GM23338 (cell line): ENCODE measurements around the gene OR1M1. TPM values are rescaled to one million over a fixed set of nuclear protein-coding genes. Genes with fewer than 3 reads are reported as not detected.

Experiments used
- ATAC-seq: fragments of 200-7000 bp; cut with Tn5 transposase; 3 replicates; pipeline ENCODE4 v1.9.1; 2020
- DNase-seq: peaks from one replicate; pipeline ENCODE4 v3.0.0-alpha.2; 2015; ENCODE audit warnings: low spot score
- H2AFZ ChIP-seq: fragments of 200-600 bp; sonication (generic); 2 replicates; pipeline ENCODE4 v1.8.0; 2016; ENCODE audit warnings: antibody characterized with exemption, mild to moderate bottlenecking, moderate library complexity
- H3F3A ChIP-seq: fragments of 200-600 bp; sonication (generic); replicated peaks from 2 replicates; pipeline ENCODE4 v1.8.0; 2017; ENCODE audit warnings: antibody characterized with exemption, mixed run types, low read depth
- H3K27ac ChIP-seq: fragments of 200-600 bp; sonication (generic); 2 replicates; pipeline ENCODE4 v1.6.1; 2016; ENCODE audit warnings: low read depth
- H3K27me3 ChIP-seq: fragments of 200-600 bp; sonication (generic); 2 replicates; pipeline ENCODE4 v1.8.0; 2016; ENCODE audit warnings: mild to moderate bottlenecking, mixed run types, moderate library complexity; ENCODE audit not compliant: insufficient read depth
- H3K36me3 ChIP-seq: fragments of 200-600 bp; sonication (generic); 2 replicates; pipeline ENCODE4 v1.8.0; 2016; ENCODE audit warnings: mild to moderate bottlenecking; ENCODE audit not compliant: insufficient read depth
- H3K4me1 ChIP-seq: fragments of 200-600 bp; sonication (generic); 2 replicates; pipeline ENCODE4 v1.8.0; 2016; ENCODE audit warnings: mild to moderate bottlenecking, moderate library complexity; ENCODE audit not compliant: insufficient read depth
- H3K4me2 ChIP-seq: fragments of 200-600 bp; sonication (generic); 2 replicates; pipeline ENCODE4 v1.7.1; 2017; ENCODE audit warnings: mixed run types
- H3K4me3 ChIP-seq: fragments of 200-600 bp; sonication (generic); 2 replicates; pipeline ENCODE4 v1.6.1; 2016; ENCODE audit warnings: mixed run types
- H3K79me2 ChIP-seq: fragments of 200-600 bp; sonication (generic); replicated peaks from 2 replicates; pipeline ENCODE4 v1.8.0; 2017; ENCODE audit warnings: mild to moderate bottlenecking; ENCODE audit not compliant: insufficient read depth
- H3K9me2 ChIP-seq: fragments of 200-600 bp; sonication (generic); 2 replicates; pipeline ENCODE4 v1.8.0; 2017; ENCODE audit not compliant: insufficient read depth
- H4K20me1 ChIP-seq: fragments of 200-600 bp; sonication (generic); replicated peaks from 2 replicates; pipeline ENCODE4 v1.8.0; 2017; ENCODE audit warnings: mild to moderate bottlenecking; ENCODE audit not compliant: insufficient read depth
- H3K27ac Mint-ChIP-seq: 2 replicates; pipeline ENCODE4 v1.8.0; 2020; ENCODE audit warnings: inconsistent platforms, mild to moderate bottlenecking, moderate library complexity, mixed read lengths
- H3K27me3 Mint-ChIP-seq: 3 replicates; pipeline ENCODE4 v1.8.0; 2022; ENCODE audit warnings: low read depth, mild to moderate bottlenecking, moderate library complexity, mixed read lengths, inconsistent platforms; ENCODE audit not compliant: insufficient read depth, poor library complexity
- H3K36me3 Mint-ChIP-seq: 3 replicates; pipeline ENCODE4 v1.8.0; 2021; ENCODE audit warnings: low read depth, mild to moderate bottlenecking, inconsistent platforms, moderate library complexity, mixed read lengths
- H3K4me1 Mint-ChIP-seq: 3 replicates; pipeline ENCODE4 v1.8.0; 2020; ENCODE audit warnings: mild to moderate bottlenecking, inconsistent platforms, mixed read lengths
- H3K4me3 Mint-ChIP-seq: 3 replicates; pipeline ENCODE4 v1.8.0; 2021; ENCODE audit warnings: moderate library complexity, mild to moderate bottlenecking, inconsistent platforms, mixed read lengths
- H3K9me3 Mint-ChIP-seq: 3 replicates; pipeline ENCODE4 v1.8.0; 2020; ENCODE audit warnings: moderate library complexity, mild to moderate bottlenecking, inconsistent platforms, mixed read lengths
- EZH2 ChIP-seq: fragments of 200-600 bp; sonication (generic); IDR thresholded peaks from one replicate; pipeline ENCODE4 v1.8.0; 2017; ENCODE audit warnings: antibody characterized with exemption, mild to moderate bottlenecking, low read depth; ENCODE audit not compliant: unreplicated experiment
- EZH2phosphoT487 ChIP-seq: fragments of 200-600 bp; sonication (generic); IDR thresholded peaks from one replicate; pipeline ENCODE4 v1.8.1; 2018; ENCODE audit warnings: antibody characterized with exemption; ENCODE audit not compliant: unreplicated experiment
- JUNB ChIP-seq: IDR thresholded peaks from one replicate; pipeline ENCODE4 v1.6.1; 2016; ENCODE audit warnings: antibody characterized with exemption; ENCODE audit not compliant: unreplicated experiment
- POLR2AphosphoS5 ChIP-seq: IDR thresholded peaks from 2 replicates; pipeline ENCODE4 v1.6.1; 2016; ENCODE audit warnings: antibody characterized with exemption, low read depth
- STAT1 ChIP-seq: IDR thresholded peaks from one replicate; pipeline ENCODE4 v1.6.1; 2016; ENCODE audit warnings: antibody characterized with exemption; ENCODE audit not compliant: unreplicated experiment
- ZNF114 ChIP-seq: fragments of 250-450 bp; sonication (Bioruptor Pico); IDR thresholded peaks from 2 replicates; pipeline ENCODE4 v1.5.0; 2020; ENCODE audit warnings: mild to moderate bottlenecking, moderate library complexity
- ZNF331 ChIP-seq: fragments of 250-450 bp; sonication (Bioruptor Pico); IDR thresholded peaks from 2 replicates; pipeline ENCODE4 v1.5.0; 2020; ENCODE audit warnings: low read depth, mild to moderate bottlenecking, moderate library complexity
- polyA plus RNA-seq: library from polyadenylated mRNA; unstranded; fragments of >200 nt; fragmentation: Nextera tagmentation; extraction: Ambion mirVana; gene quantifications from 2 replicates; pipeline ENCODE4 v1.2.1, GENCODE V29; 2016
- total RNA-seq: library from RNA; depleted of rRNA; stranded (reverse); fragments of >200 nt; shearing (Covaris generic); gene quantifications from 2 replicates; pipeline ENCODE4 v1.2.3, GENCODE V29; 2014
- TF ChIP-seq, protein P1 (sequence below): IDR thresholded peaks from 2 replicates; pipeline ENCODE4 v1.6.1; 2016; ENCODE audit warnings: antibody characterized with exemption
- TF ChIP-seq, protein P2 (sequence below), 2 experiments: fragments of 200-600 bp in 1 of 2; sonication (generic) in 1 of 2; conservative IDR thresholded peaks; 2 replicates each; pipeline versions ENCODE4 v1.5.1 to v1.6.1; 2016 to 2017; ENCODE audit warnings: antibody characterized with exemption in 2 of 2, low read depth in 2 of 2, mild to moderate bottlenecking in 2 of 2, moderate library complexity in 1 of 2
- TF ChIP-seq, protein P3 (sequence below): IDR thresholded peaks from one replicate; pipeline ENCODE4 v1.6.1; 2018; ENCODE audit warnings: antibody characterized with exemption; ENCODE audit not compliant: unreplicated experiment

OR1M1 gene
- total and polyA plus RNA-seq, 2 experiments from 2014 or later = not detected

DNA sequence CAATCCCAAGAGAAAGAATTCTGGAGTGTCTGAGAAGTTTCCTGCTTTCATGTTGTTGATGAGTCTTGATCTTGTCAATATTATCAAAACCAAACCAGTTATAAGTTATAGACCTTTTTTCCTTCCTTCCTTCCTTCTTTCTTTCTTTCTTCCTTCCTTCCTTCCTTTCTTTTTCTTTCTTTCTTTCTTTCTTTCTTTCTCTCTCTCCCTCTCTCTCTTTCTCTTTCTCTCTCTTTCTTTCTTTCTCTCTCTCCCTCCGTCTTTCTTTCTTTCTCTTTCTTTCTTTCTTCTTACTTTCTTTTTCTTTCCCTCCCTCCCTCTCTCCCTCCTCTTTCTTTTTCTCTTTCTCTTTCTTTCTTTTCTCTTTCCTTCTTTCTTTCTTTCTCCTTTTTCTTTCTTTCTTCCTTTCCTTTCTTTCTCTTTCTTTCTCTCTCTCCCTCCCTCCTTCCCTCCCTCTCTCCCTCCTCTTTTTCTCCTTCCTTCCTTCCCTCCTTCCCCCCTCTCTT is 40.1 kb downstream of the OR1M1 start, which contains the start of gene OR7G3:
Gene OR7G3, minus strand, starts transcription at position 51 of the 506 bp plus-strand sequence. Its CDS starts 0 bp downstream, at position 51.
- H3K4me3 Mint-ChIP-seq = no peak within 1 kb of the TSS
- H3K79me2 ChIP-seq = no peaks in the 10 kb centered on the region
- no peaks in the 10 kb centered on the region for H3K27me3 ChIP-seq
- no peak within 1 kb of the TSS for H3K27ac Mint-ChIP-seq
- H3K27me3 Mint-ChIP-seq = peaks cover 4% of the 10 kb centered on the region
- H2AFZ ChIP-seq = no peak within 1 kb of the TSS
- no peaks in the 10 kb centered on the region for H3K4me1 ChIP-seq
- no peak within 1 kb of the TSS for H3K27ac ChIP-seq
- H3K4me3 ChIP-seq = no peak within 1 kb of the TSS
- H4K20me1 ChIP-seq = no peaks in the 10 kb centered on the region
- DNase-seq (no peak), ATAC-seq (no peak)
- TF ChIP-seq EZH2 (no peak), ZNF114 (no peak), POLR2AphosphoS5 (no peak), STAT1 (no peak)
- no peaks in the 10 kb centered on the region for H3K36me3 ChIP-seq
- peaks cover 41% of the 10 kb centered on the region for H3K36me3 Mint-ChIP-seq
- no peak within 1 kb of the TSS for H3K4me2 ChIP-seq
- peaks cover 89% of the 10 kb centered on the region for H3K9me3 Mint-ChIP-seq
- H3F3A ChIP-seq = no peaks in the 10 kb centered on the region
- no peaks in the 10 kb centered on the region for H3K4me1 Mint-ChIP-seq
- no peaks in the 10 kb centered on the region for H3K9me2 ChIP-seq

DNA sequence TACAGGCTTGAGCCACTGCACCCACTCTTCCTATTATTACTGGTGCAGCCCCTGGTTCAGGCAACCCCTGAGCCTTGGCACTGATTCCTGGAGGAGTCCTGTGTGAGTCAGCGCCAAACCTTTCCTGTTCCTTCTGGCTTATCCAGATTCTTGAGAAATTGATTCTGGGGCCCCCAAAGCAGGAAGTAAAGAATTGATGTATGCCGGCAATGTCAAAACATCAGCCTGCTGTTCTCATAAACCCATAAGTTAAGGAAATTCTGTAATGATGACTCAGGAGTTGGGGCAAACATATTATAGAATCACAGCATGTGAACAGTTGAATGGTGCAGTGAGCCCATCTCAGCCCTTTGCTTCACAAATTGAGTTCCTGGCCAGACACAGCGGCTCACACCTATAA is 41.3 kb downstream of the OR1M1 start:
- H3K27ac Mint-ChIP-seq = no peak overlapping the region
- Histone ChIP-seq H3K9me2 (no peaks in the 10 kb centered on the region), H3K79me2 (no peaks in the 10 kb centered on the region), H3K36me3 (no peaks in the 10 kb centered on the region), H2AFZ (no peak overlapping the region), H3K4me1 (no peaks in the 10 kb centered on the region), H3K4me2 (no peak overlapping the region), H3F3A (no peaks in the 10 kb centered on the region), H3K4me3 (no peak overlapping the region), H4K20me1 (no peaks in the 10 kb centered on the region), H3K27ac (no peak overlapping the region), H3K27me3 (no peaks in the 10 kb centered on the region)
- DNase-seq (no peak), ATAC-seq (no peak)
- peaks cover 87% of the 10 kb centered on the region for H3K9me3 Mint-ChIP-seq
- no peak overlapping the region for H3K4me3 Mint-ChIP-seq
- peaks cover 42% of the 10 kb centered on the region for H3K36me3 Mint-ChIP-seq
- H3K4me1 Mint-ChIP-seq = no peaks in the 10 kb centered on the region
- peaks cover 4% of the 10 kb centered on the region for H3K27me3 Mint-ChIP-seq
- TF ChIP-seq JUNB (no peak), EZH2 (no peak), EZH2phosphoT487 (no peak), ZNF331 (no peak), STAT1 (no peak), ZNF114 (no peak), POLR2AphosphoS5 (no peak)
- TF ChIP-seq, protein P1, sequence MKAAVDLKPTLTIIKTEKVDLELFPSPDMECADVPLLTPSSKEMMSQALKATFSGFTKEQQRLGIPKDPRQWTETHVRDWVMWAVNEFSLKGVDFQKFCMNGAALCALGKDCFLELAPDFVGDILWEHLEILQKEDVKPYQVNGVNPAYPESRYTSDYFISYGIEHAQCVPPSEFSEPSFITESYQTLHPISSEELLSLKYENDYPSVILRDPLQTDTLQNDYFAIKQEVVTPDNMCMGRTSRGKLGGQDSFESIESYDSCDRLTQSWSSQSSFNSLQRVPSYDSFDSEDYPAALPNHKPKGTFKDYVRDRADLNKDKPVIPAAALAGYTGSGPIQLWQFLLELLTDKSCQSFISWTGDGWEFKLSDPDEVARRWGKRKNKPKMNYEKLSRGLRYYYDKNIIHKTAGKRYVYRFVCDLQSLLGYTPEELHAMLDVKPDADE = no peak
- TF ChIP-seq, protein P2, sequence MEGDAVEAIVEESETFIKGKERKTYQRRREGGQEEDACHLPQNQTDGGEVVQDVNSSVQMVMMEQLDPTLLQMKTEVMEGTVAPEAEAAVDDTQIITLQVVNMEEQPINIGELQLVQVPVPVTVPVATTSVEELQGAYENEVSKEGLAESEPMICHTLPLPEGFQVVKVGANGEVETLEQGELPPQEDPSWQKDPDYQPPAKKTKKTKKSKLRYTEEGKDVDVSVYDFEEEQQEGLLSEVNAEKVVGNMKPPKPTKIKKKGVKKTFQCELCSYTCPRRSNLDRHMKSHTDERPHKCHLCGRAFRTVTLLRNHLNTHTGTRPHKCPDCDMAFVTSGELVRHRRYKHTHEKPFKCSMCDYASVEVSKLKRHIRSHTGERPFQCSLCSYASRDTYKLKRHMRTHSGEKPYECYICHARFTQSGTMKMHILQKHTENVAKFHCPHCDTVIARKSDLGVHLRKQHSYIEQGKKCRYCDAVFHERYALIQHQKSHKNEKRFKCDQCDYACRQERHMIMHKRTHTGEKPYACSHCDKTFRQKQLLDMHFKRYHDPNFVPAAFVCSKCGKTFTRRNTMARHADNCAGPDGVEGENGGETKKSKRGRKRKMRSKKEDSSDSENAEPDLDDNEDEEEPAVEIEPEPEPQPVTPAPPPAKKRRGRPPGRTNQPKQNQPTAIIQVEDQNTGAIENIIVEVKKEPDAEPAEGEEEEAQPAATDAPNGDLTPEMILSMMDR (conservative IDR thresholded peaks at IDR 0.05; ENCODE audit: low read depth in 2 of 2) = no peak
- TF ChIP-seq, protein P3, sequence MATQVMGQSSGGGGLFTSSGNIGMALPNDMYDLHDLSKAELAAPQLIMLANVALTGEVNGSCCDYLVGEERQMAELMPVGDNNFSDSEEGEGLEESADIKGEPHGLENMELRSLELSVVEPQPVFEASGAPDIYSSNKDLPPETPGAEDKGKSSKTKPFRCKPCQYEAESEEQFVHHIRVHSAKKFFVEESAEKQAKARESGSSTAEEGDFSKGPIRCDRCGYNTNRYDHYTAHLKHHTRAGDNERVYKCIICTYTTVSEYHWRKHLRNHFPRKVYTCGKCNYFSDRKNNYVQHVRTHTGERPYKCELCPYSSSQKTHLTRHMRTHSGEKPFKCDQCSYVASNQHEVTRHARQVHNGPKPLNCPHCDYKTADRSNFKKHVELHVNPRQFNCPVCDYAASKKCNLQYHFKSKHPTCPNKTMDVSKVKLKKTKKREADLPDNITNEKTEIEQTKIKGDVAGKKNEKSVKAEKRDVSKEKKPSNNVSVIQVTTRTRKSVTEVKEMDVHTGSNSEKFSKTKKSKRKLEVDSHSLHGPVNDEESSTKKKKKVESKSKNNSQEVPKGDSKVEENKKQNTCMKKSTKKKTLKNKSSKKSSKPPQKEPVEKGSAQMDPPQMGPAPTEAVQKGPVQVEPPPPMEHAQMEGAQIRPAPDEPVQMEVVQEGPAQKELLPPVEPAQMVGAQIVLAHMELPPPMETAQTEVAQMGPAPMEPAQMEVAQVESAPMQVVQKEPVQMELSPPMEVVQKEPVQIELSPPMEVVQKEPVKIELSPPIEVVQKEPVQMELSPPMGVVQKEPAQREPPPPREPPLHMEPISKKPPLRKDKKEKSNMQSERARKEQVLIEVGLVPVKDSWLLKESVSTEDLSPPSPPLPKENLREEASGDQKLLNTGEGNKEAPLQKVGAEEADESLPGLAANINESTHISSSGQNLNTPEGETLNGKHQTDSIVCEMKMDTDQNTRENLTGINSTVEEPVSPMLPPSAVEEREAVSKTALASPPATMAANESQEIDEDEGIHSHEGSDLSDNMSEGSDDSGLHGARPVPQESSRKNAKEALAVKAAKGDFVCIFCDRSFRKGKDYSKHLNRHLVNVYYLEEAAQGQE = no peak
